CD4-positive, CD25-positive, alpha-beta regulatory T cell (primary cell): ENCODE results near the gene TTC27. TPM values are rescaled to one million over a fixed set of nuclear protein-coding genes. Genes with fewer than 3 reads are reported as not detected.
"Not testable (repeated sequence)": the region's sequence is repeated elsewhere in the genome, so short reads cannot be mapped to it uniquely, and the experiment has no call there.

Source experiments
- ATAC-seq, 2 donors: fragments of 150-1000 bp; cut with Tn5 transposase; one replicate each; pipeline ENCODE4 v1.10.0; 2021; ENCODE audit warnings: low read depth in 2 of 2, moderate number of reproducible peaks in 2 of 2, moderate library complexity in 1 of 2
- DNase-seq, 3 donors: peaks; one replicate each; pipeline versions ENCODE4 v3.0.0 to v3.0.0-alpha.2; 2012 to 2022; ENCODE audit warnings: mixed read lengths in 1 of 3
- H3K27ac ChIP-seq: one replicate; pipeline ENCODE4 v1.7.0; 2013; ENCODE audit warnings: mild to moderate bottlenecking, low read length; ENCODE audit not compliant: insufficient read depth, poor library complexity, severe bottlenecking
- H3K27me3 ChIP-seq: one replicate; pipeline ENCODE4 v1.7.0; 2013; ENCODE audit warnings: low read length; ENCODE audit not compliant: control insufficient read depth, insufficient read depth
- H3K36me3 ChIP-seq: one replicate; pipeline ENCODE4 v1.7.0; 2013; ENCODE audit warnings: mild to moderate bottlenecking, low read length, moderate library complexity; ENCODE audit not compliant: control insufficient read depth, insufficient read depth
- H3K4me1 ChIP-seq: 2 replicates; pipeline ENCODE4 v1.7.0; 2013; ENCODE audit warnings: mild to moderate bottlenecking, low read length; ENCODE audit not compliant: insufficient read depth, control insufficient read depth, poor library complexity, severe bottlenecking
- H3K4me3 ChIP-seq: one replicate; pipeline ENCODE4 v1.7.0; 2013; ENCODE audit warnings: low read depth, mild to moderate bottlenecking, low read length, moderate library complexity
- H3K9me3 ChIP-seq, 2 experiments: 1 replicate in 1 of 2; 2 replicates in 1 of 2; pipeline ENCODE4 v1.7.0; 2013; ENCODE audit warnings: low read length in 2 of 2, mild to moderate bottlenecking in 1 of 2, moderate library complexity in 1 of 2; ENCODE audit not compliant: control insufficient read depth in 2 of 2
- H3K27ac Mint-ChIP-seq, 3 donors: one replicate each; pipeline ENCODE4 v1.8.0; 2020 to 2022; ENCODE audit warnings: mild to moderate bottlenecking in 3 of 3, mixed read lengths in 3 of 3, moderate library complexity in 2 of 3
- H3K27me3 Mint-ChIP-seq: one replicate; pipeline ENCODE4 v1.8.0; 2022; ENCODE audit warnings: mild to moderate bottlenecking, mixed read lengths
- H3K36me3 Mint-ChIP-seq: one replicate; pipeline ENCODE4 v1.8.0; 2020; ENCODE audit warnings: mixed read lengths
- H3K4me1 Mint-ChIP-seq, 4 donors: one replicate each; pipeline ENCODE4 v1.8.0; 2020 to 2022; ENCODE audit warnings: mixed read lengths in 4 of 4, mild to moderate bottlenecking in 1 of 4
- H3K4me3 Mint-ChIP-seq, 4 donors: one replicate each; pipeline ENCODE4 v1.8.0; 2020 to 2022; ENCODE audit warnings: mild to moderate bottlenecking in 4 of 4, mixed read lengths in 4 of 4, moderate library complexity in 3 of 4
- H3K9me3 Mint-ChIP-seq, 7 donors: one replicate each; pipeline ENCODE4 v1.8.0; 2020 to 2022; ENCODE audit warnings: mixed read lengths in 7 of 7, mild to moderate bottlenecking in 3 of 7, moderate library complexity in 2 of 7
- polyA plus RNA-seq, 4 donors: library from polyadenylated mRNA; unstranded; fragments of 300-500 nt; fragmentation: Illumina TruSeq; gene quantifications; one replicate each; pipeline ENCODE4 v1.2.3, GENCODE V29; 2021
- total RNA-seq: library from RNA; stranded (reverse); gene quantifications from one replicate; pipeline ENCODE4 v1.2.3, GENCODE V29; 2022

TTC27 gene
- total and polyA plus RNA-seq, 5 donors from 2014 or later = 18.6 to 25.5 (median 23.6) TPM

GRCh38 chr2:32844253-32844652 lies 216.4 kb downstream of the TTC27 start:
- no peak overlapping the region for H3K4me3 ChIP-seq
- no peaks in the 10 kb centered on the region for H3K36me3 ChIP-seq
- no peaks in the 10 kb centered on the region for H3K4me1 ChIP-seq
- H3K27me3 ChIP-seq = no peaks in the 10 kb centered on the region
- no peaks in the 10 kb centered on the region for H3K36me3 Mint-ChIP-seq
- peaks cover 0 to 9% (median 0%) of the 10 kb centered on the region in 7 donors for H3K9me3 Mint-ChIP-seq
- no peak overlapping the region for H3K27ac Mint-ChIP-seq
- DNase-seq (no peak), ATAC-seq (no peak)
- no peaks in the 10 kb centered on the region for H3K4me1 Mint-ChIP-seq
- no peak overlapping the region for H3K27ac ChIP-seq
- no peak overlapping the region for H3K4me3 Mint-ChIP-seq
- no peaks in the 10 kb centered on the region for H3K9me3 ChIP-seq
- peaks cover 14% of the 10 kb centered on the region for H3K27me3 Mint-ChIP-seq

- H3K4me1 ChIP-seq, H3K4me1 Mint-ChIP-seq, H3K9me3 ChIP-seq, H3K36me3 ChIP-seq, DNase-seq, H3K4me3 ChIP-seq, H3K36me3 Mint-ChIP-seq, H3K27me3 ChIP-seq, H3K9me3 Mint-ChIP-seq, H3K4me3 Mint-ChIP-seq, H3K27ac ChIP-seq, H3K27ac Mint-ChIP-seq, ATAC-seq: not testable (repeated sequence)
- peaks cover 14% of the 10 kb centered on the region for H3K27me3 Mint-ChIP-seq
Measured at GRCh38 chr2:32846274-32846673, 218.4 kb downstream of the TTC27 start.

GRCh38 chr2:32847734-32848133 lies 219.9 kb downstream of the TTC27 start:
- Mint-ChIP-seq H3K9me3 (peaks cover 0 to 9% (median 0%) of the 10 kb centered on the region in 7 donors), H3K4me3 (no peak overlapping the region), H3K27ac (no peak overlapping the region), H3K4me1 (no peaks in the 10 kb centered on the region), H3K27me3 (peaks cover 21% of the 10 kb centered on the region), H3K36me3 (no peaks in the 10 kb centered on the region)
- H3K36me3 ChIP-seq = no peaks in the 10 kb centered on the region
- ATAC-seq = no peak
- no peak overlapping the region for H3K27ac ChIP-seq
- no peak for DNase-seq
- no peak overlapping the region for H3K4me3 ChIP-seq
- H3K27me3 ChIP-seq = no peaks in the 10 kb centered on the region
- H3K9me3 ChIP-seq = no peaks in the 10 kb centered on the region
- no peaks in the 10 kb centered on the region for H3K4me1 ChIP-seq

GRCh38 chr2:32849456-32850194 lies 221.8 kb downstream of the TTC27 start:
- ATAC-seq = no peak
- no peaks in the 10 kb centered on the region for H3K4me1 Mint-ChIP-seq
- H3K4me3 ChIP-seq = no peak overlapping the region
- H3K9me3 Mint-ChIP-seq = peaks cover 0 to 3% (median 0%) of the 10 kb centered on the region in 7 donors
- no peaks in the 10 kb centered on the region for H3K4me1 ChIP-seq
- H3K9me3 ChIP-seq = no peaks in the 10 kb centered on the region
- no peak overlapping the region for H3K27ac Mint-ChIP-seq
- H3K27me3 ChIP-seq = peaks cover 2% of the 10 kb centered on the region
- no peak overlapping the region for H3K27ac ChIP-seq
- no peak for DNase-seq
- peaks cover 10% of the 10 kb centered on the region for H3K27me3 Mint-ChIP-seq
- H3K36me3 ChIP-seq = no peaks in the 10 kb centered on the region
- H3K4me3 Mint-ChIP-seq = no peak overlapping the region
- no peaks in the 10 kb centered on the region for H3K36me3 Mint-ChIP-seq

- H3K4me1 Mint-ChIP-seq = no peaks in the 10 kb centered on the region
- Histone ChIP-seq H3K4me3 (no peak overlapping the region), H3K27me3 (peaks cover 2% of the 10 kb centered on the region), H3K36me3 (no peaks in the 10 kb centered on the region), H3K4me1 (no peaks in the 10 kb centered on the region), H3K9me3 (no peaks in the 10 kb centered on the region), H3K27ac (no peak overlapping the region)
- peaks cover 14% of the 10 kb centered on the region for H3K27me3 Mint-ChIP-seq
- no peaks in the 10 kb centered on the region for H3K36me3 Mint-ChIP-seq
- H3K9me3 Mint-ChIP-seq = peaks cover 0 to 3% (median 0%) of the 10 kb centered on the region in 7 donors
- no peak for DNase-seq
- no peak for ATAC-seq
- H3K27ac Mint-ChIP-seq = no peak overlapping the region
- H3K4me3 Mint-ChIP-seq = no peak overlapping the region
Measured at GRCh38 chr2:32851777-32852439, 224.1 kb downstream of the TTC27 start.

- no peak for DNase-seq
- no peaks in the 10 kb centered on the region for H3K36me3 ChIP-seq
- no peaks in the 10 kb centered on the region for H3K4me1 ChIP-seq
- Mint-ChIP-seq H3K4me3 (no peak overlapping the region), H3K27ac (no peak overlapping the region), H3K4me1 (no peaks in the 10 kb centered on the region), H3K36me3 (no peaks in the 10 kb centered on the region), H3K27me3 (peaks cover 14% of the 10 kb centered on the region), H3K9me3 (peaks cover 0 to 2% (median 0%) of the 10 kb centered on the region in 7 donors)
- no peaks in the 10 kb centered on the region for H3K9me3 ChIP-seq
- ATAC-seq = no peak
- no peak overlapping the region for H3K4me3 ChIP-seq
- H3K27ac ChIP-seq = no peak overlapping the region
- H3K27me3 ChIP-seq = peaks cover 2% of the 10 kb centered on the region
Measured at GRCh38 chr2:32852856-32853255, 225.0 kb downstream of the TTC27 start.

- H3K9me3 Mint-ChIP-seq = peaks cover 0 to 2% (median 0%) of the 10 kb centered on the region in 7 donors
Measured at GRCh38 chr2:32856891-32857290, 229.0 kb downstream of the TTC27 start.

GRCh38 chr2:32858713-32859112 lies 230.9 kb downstream of the TTC27 start:
- peaks cover 2% of the 10 kb centered on the region for H3K27me3 ChIP-seq
- H3K27me3 Mint-ChIP-seq = peaks cover 21% of the 10 kb centered on the region
- no peak overlapping the region for H3K27ac Mint-ChIP-seq
- H3K36me3 ChIP-seq = no peaks in the 10 kb centered on the region
- no peak overlapping the region for H3K4me3 ChIP-seq
- no peaks in the 10 kb centered on the region for H3K36me3 Mint-ChIP-seq
- peaks cover 0 to 2% (median 0%) of the 10 kb centered on the region in 7 donors for H3K9me3 Mint-ChIP-seq
- no peaks in the 10 kb centered on the region for H3K4me1 ChIP-seq
- H3K27ac ChIP-seq = no peak overlapping the region
- no peaks in the 10 kb centered on the region for H3K4me1 Mint-ChIP-seq
- no peaks in the 10 kb centered on the region for H3K9me3 ChIP-seq
- DNase-seq = no peak
- no peak for ATAC-seq
- no peak overlapping the region for H3K4me3 Mint-ChIP-seq

More at GRCh38 chr2:32856891-32857290, 229.0 kb downstream of the TTC27 start:
- ATAC-seq = no peak
- H3K27ac ChIP-seq = no peak overlapping the region
- peaks cover 2% of the 10 kb centered on the region for H3K27me3 ChIP-seq
- Mint-ChIP-seq H3K4me1 (no peaks in the 10 kb centered on the region), H3K4me3 (no peak overlapping the region), H3K27me3 (peaks cover 19% of the 10 kb centered on the region), H3K36me3 (no peaks in the 10 kb centered on the region), H3K27ac (no peak overlapping the region)
- no peak overlapping the region for H3K4me3 ChIP-seq
- DNase-seq = no peak
- H3K4me1 ChIP-seq = no peaks in the 10 kb centered on the region
- no peaks in the 10 kb centered on the region for H3K9me3 ChIP-seq
- H3K36me3 ChIP-seq = no peaks in the 10 kb centered on the region
